HUES6 (cell line): Measurements from ENCODE around the gene THYN1.

Experiments
- H3K27ac ChIP-seq: 2 replicates; pipeline ENCODE4 v1.7.0; 2013; ENCODE audit warnings: low read depth, mild to moderate bottlenecking, low read length, inconsistent platforms
- H3K27me3 ChIP-seq: 2 replicates; pipeline ENCODE4 v1.6.1; 2013; ENCODE audit warnings: low read length; ENCODE audit not compliant: control insufficient read depth, insufficient read depth
- H3K36me3 ChIP-seq: 2 replicates; pipeline ENCODE4 v1.6.1; 2013; ENCODE audit warnings: low read length; ENCODE audit not compliant: control insufficient read depth, insufficient read depth
- H3K4me1 ChIP-seq: 2 replicates; pipeline ENCODE4 v1.6.1; 2013; ENCODE audit warnings: low read length; ENCODE audit not compliant: control insufficient read depth, insufficient read depth
- H3K4me3 ChIP-seq: 2 replicates; pipeline ENCODE4 v1.5.1; 2013; ENCODE audit warnings: low read depth, low read length
- H3K9ac ChIP-seq: one replicate; pipeline ENCODE4 v1.6.1; 2013; ENCODE audit warnings: mild to moderate bottlenecking, low read length
- H3K9me3 ChIP-seq: 2 replicates; pipeline ENCODE4 v1.6.1; 2013; ENCODE audit warnings: low read depth, low read length; ENCODE audit not compliant: control insufficient read depth, insufficient read depth

The THYN1 gene

DNA sequence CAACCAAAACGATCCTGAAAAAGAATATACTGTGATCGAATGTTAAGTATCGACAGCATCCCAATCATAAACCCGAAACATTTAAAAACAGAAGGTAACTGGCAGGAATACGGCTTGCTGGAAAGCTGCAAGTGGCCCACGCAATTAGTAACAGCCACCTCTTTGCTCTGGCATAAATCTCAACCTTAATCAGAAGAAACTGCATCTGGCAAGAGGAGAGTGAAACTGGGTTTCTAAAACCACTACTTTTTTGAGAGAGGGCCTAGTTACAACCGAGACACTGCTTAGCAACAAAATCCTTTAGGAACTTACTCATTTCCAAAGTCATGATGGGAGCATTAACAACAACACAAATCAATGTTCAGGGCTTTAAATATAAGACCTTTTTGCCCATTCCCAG is 37.3 kb downstream of the THYN1 start:
- Histone ChIP-seq H3K4me1 (no peaks in the 10 kb centered on the region), H3K27ac (no peak overlapping the region), H3K36me3 (peaks cover 65% of the 10 kb centered on the region)

DNA sequence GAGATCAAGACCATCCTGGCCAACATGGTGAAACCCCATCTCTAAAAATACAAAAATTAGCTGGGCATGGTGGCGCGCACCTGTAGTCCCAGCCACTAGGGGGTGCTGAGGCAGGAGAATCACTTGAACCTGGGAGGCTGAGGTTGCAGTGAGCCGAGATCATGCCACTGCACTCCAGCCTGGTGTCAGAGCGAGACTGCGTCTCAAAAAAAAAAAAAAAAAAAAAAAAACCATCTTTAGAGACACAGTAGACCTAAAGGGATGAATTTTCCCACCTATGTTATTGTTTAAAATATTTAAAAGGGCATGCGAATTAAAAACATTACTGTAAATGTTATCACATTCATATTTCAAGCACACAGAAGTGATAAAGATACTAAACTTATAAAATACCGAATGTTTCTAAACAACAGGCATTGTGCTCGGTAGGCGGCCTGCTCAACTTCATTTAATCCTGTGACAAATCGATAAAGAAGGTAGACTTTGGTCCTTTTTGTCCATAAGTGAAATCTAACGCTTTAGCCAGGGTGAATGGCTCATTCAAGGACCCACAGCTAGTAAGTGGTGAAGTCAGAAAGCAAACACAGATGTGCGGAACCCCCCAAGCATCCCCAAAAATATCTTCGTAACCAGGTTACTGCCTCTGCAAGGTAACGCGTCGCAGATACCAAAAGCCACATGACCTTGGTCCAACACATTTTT is 45.5 kb downstream of the THYN1 start:
- Histone ChIP-seq H3K36me3 (peaks cover 86% of the 10 kb centered on the region), H3K27ac (no peak overlapping the region), H3K4me3 (no peak overlapping the region), H3K9me3 (no peaks in the 10 kb centered on the region), H3K4me1 (no peaks in the 10 kb centered on the region), H3K27me3 (no peaks in the 10 kb centered on the region), H3K9ac (no peak overlapping the region)

More for the DNA sequence above, 37.3 kb downstream of the THYN1 start:
- H3K4me3 ChIP-seq, result no peak overlapping the region
- H3K9ac ChIP-seq, result no peak overlapping the region
- H3K27me3 ChIP-seq, result no peaks in the 10 kb centered on the region
- no peaks in the 10 kb centered on the region for H3K9me3 ChIP-seq

DNA sequence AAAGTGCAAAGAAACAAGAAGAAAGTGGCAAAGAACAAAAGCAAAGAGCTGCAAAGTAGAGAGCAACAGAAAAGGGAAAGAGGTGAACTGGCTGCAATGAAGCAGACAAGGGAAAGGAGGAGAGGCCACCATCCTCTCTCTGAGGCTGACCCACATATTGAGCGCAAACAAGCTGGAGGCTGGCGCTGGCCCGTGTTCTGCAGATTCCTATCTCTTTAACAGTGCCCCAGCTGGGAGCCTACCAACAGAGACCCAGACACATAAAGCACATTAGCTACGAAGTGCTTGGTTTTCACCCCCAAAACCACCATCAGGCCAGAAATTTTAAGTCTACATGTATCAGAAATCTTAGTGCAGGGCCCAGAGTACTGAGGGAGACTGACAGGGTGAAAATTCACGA is 47.0 kb downstream of the THYN1 start:
- H3K4me3 ChIP-seq, result no peak overlapping the region
- no peaks in the 10 kb centered on the region for H3K9me3 ChIP-seq
- H3K27me3 ChIP-seq, result no peaks in the 10 kb centered on the region
- no peaks in the 10 kb centered on the region for H3K4me1 ChIP-seq
- no peak overlapping the region for H3K27ac ChIP-seq
- H3K9ac ChIP-seq, result no peak overlapping the region
- H3K36me3 ChIP-seq, result peaks cover 91% of the 10 kb centered on the region

DNA sequence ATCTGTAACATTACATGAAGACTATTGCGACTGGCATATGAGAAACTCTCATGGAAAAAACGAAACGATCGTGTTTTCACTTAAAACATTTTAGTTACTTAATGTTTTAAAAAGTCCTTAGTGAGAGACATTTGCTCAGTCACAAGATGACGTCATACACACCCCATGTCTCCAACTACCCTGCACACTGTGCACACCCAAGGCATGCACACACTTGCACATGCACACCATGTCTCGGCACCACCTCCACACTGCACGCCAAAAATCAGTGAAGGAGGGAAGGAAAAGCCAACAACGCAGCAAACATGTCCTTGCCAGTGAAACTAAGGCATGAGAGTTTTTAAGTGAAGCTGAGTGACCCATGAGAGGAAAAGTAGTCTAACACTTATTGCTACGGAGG is 47.4 kb downstream of the THYN1 start:
- Histone ChIP-seq H3K36me3 (peaks cover 92% of the 10 kb centered on the region), H3K27me3 (no peaks in the 10 kb centered on the region), H3K4me1 (no peaks in the 10 kb centered on the region), H3K9me3 (no peaks in the 10 kb centered on the region), H3K9ac (no peak overlapping the region), H3K4me3 (no peak overlapping the region), H3K27ac (no peak overlapping the region)

DNA sequence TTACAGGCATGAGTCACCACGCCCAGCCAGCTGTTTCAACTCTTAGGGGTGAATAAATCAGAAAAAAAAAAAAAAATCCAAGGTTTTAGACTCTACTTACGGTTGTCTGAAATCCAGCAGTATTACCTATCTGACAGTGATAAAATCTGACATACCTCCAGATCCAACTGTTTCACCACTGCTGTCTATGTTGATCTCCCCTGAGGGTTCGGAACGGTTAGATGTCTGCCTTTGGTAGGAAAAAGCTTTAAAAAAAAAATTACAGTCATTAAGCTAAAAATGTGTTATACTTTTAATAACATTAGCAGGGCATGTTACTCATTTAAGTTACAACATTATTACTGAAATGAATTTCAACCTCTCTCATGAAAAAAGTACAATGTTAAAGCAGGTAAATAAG is 50.5 kb downstream of the THYN1 start:
- peaks cover 82% of the 10 kb centered on the region for H3K36me3 ChIP-seq
- no peak overlapping the region for H3K9ac ChIP-seq

DNA sequence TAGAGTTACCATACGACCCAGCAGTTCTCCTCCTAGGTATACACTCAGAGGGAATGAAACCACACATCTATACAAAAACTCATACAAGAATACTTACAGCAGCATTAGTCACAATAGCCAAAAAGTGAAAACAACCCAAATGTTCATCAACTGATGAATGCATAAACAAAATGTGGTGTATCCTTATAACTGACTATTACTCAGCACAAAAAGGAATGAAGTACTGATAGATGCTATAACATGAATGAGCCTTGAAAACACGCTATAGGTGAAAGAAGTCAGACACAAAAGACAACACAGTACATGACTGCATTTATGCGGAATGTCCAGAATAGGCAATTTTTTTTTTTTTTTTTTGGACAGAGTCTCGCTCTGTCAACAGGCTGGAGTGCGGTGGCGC is 52.5 kb downstream of the THYN1 start:
- H3K9me3 ChIP-seq, result no peaks in the 10 kb centered on the region
- H3K27me3 ChIP-seq, result no peaks in the 10 kb centered on the region
- no peaks in the 10 kb centered on the region for H3K4me1 ChIP-seq
- H3K36me3 ChIP-seq, result peaks cover 82% of the 10 kb centered on the region
- no peak overlapping the region for H3K4me3 ChIP-seq
- H3K27ac ChIP-seq, result no peak overlapping the region
- no peak overlapping the region for H3K9ac ChIP-seq

More for the DNA sequence above, 50.5 kb downstream of the THYN1 start:
- H3K4me3 ChIP-seq, result no peak overlapping the region
- H3K4me1 ChIP-seq, result no peaks in the 10 kb centered on the region
- H3K9me3 ChIP-seq, result no peaks in the 10 kb centered on the region
- H3K27me3 ChIP-seq, result no peaks in the 10 kb centered on the region
- H3K27ac ChIP-seq, result no peak overlapping the region

DNA sequence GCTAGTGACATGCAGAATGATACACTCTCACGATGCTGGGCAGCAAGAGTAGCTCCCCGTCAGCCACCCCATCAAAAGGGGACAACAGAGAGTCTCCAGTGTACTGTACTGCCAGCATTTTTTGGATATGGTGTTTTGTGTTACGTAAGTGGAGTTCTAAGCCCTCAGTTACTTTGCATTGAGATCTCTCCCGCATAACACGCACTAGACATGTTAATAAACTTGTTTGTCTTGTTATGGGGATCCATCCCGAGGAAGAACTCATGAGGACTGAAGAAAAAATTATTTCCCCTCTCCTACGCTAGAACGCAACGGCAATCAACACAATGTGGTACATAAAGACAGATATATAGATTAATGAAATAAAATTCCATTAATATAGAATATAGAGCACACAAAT is 53.6 kb downstream of the THYN1 start:
- no peak overlapping the region for H3K27ac ChIP-seq
- no peak overlapping the region for H3K9ac ChIP-seq
- H3K36me3 ChIP-seq, result peaks cover 79% of the 10 kb centered on the region
- H3K9me3 ChIP-seq, result no peaks in the 10 kb centered on the region
- H3K4me1 ChIP-seq, result no peaks in the 10 kb centered on the region
- H3K27me3 ChIP-seq, result no peaks in the 10 kb centered on the region
- no peak overlapping the region for H3K4me3 ChIP-seq
